SK-N-MC (cell line): ENCODE data around the gene ARID5B.

Experiments
- EZH2 ChIP-seq: fragments of 200-600 bp; sonication (generic); IDR thresholded peaks from one replicate; pipeline ENCODE4 v1.6.1; 2017; ENCODE audit warnings: antibody characterized with exemption
- FOXP2 ChIP-seq: optimal IDR thresholded peaks from 2 replicates; pipeline ENCODE3; 2011; ENCODE audit warnings: mild to moderate bottlenecking, moderate library complexity; ENCODE audit not compliant: insufficient read depth; ENCODE audit errors: extremely low read length, control extremely low read depth
- POLR2AphosphoS5 ChIP-seq: IDR thresholded peaks from 2 replicates; pipeline ENCODE4 v1.6.1; 2012; ENCODE audit warnings: mild to moderate bottlenecking, low read depth, low read length, borderline replicate concordance

- TF ChIP-seq POLR2AphosphoS5 (no peak), EZH2 (no peak), FOXP2 (no peak)
Measured at GRCh38 chr10:61905837-61906561, 4.5 kb downstream of the ARID5B start.
